Measurements from ENCODE around the gene CSAG1.
"Not testable (repeated sequence)": the region's sequence is repeated elsewhere in the genome, so short reads cannot be mapped to it uniquely, and the experiment has no call there.

CSAG1 gene, protein sequence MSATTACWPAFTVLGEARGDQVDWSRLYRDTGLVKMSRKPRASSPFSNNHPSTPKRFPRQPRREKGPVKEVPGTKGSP

DNA sequence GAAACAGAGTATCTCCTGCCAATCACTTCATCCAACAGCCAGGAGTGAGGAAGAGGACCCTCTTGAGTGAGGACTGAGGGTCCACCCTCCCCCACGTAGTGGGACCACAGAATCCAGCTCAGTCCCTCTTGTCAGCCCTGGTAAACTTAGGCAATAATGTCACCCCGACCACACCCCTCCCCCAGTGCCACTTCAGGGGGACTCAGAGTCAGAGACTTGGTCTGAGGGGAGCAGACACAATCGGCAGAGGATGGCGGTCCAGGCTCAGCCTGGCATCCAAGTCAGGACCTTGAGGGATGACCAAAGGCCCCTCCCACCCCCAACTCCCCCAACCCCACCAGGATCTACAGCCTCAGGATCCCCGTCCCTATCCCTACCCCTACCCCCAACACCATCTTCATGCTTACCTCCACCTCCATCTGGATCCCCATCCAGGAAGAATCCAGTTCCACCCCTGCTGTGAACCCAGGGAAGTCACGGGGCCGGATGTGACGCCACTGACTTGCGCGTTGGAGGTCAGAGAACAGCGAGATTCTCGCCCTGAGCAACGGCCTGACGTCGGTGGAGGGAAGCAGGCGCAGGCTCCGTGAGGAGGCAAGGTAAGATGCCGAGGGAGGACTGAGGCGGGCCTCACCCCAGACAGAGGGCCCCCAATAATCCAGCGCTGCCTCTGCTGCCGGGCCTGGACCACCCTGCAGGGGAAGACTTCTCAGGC, at the start of gene CSAG1, which contains the start of gene MAGEA12:
CSAG1 (minus strand) TSS at position 461 of the 715 bp plus-strand sequence. CDS start 1,261 bp downstream, outside the sequence.
MAGEA12 (plus strand) TSS at position 497 of the 715 bp plus-strand sequence. CDS start 2,405 bp downstream, outside the sequence.
- TF ChIP-seq, protein P1, sequence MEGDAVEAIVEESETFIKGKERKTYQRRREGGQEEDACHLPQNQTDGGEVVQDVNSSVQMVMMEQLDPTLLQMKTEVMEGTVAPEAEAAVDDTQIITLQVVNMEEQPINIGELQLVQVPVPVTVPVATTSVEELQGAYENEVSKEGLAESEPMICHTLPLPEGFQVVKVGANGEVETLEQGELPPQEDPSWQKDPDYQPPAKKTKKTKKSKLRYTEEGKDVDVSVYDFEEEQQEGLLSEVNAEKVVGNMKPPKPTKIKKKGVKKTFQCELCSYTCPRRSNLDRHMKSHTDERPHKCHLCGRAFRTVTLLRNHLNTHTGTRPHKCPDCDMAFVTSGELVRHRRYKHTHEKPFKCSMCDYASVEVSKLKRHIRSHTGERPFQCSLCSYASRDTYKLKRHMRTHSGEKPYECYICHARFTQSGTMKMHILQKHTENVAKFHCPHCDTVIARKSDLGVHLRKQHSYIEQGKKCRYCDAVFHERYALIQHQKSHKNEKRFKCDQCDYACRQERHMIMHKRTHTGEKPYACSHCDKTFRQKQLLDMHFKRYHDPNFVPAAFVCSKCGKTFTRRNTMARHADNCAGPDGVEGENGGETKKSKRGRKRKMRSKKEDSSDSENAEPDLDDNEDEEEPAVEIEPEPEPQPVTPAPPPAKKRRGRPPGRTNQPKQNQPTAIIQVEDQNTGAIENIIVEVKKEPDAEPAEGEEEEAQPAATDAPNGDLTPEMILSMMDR (IDR thresholded peaks at IDR 0.05; ENCODE audit: extremely low read depth, insufficient read depth, missing control alignments), result no peak
- no peak for DNase-seq (ENCODE audit: low spot score)
- in situ Hi-C loops (cut with MboI; ENCODE audit: low pct_unique_long_range_greater_than_20kb, low sequenced_read_pairs, unreplicated experiment), result no loop called here

DNA sequence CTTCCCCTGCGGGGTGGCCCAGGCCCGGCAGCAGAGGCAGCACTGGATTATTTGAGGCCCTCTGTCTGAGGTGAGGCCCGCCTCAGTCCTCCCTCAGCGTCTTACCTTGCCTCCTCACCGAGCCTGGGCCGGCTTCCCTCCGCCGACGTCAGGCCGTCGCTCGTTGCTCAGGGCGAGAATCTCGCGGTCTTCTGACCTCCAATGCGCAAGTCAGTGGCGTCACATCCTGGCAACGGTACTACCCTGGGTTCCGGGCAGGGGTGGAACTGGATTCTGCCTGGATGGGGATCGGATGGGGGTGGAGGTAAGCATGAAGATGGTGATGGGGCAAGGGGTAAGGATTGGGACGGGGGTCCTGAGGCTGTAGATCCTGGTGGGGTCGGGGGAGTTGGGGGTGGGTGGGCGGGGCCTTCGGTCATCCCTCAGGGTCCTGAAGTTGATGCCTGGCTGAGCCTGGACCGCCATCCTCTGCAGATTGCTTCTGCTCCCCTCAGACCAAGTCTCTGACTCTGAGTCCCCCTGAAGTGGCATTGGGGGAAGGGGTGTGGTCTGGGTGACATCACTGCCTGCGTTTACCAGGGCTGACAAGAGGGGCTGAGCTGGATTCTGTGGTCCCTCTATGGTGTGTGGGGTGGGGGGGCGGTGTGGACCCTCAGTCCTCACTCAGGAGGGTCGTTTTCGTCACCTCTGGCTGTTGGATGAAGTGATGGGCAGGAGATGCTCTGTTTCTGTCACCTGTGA, 36.2 kb upstream of the CSAG1 start, which contains the start of gene MAGEA6:
MAGEA6 (minus strand) TSS at position 141 of the 741 bp plus-strand sequence. CDS start 2,039 bp downstream, outside the sequence.
- in situ Hi-C loops (cut with MboI; ENCODE audit: low pct_unique_long_range_greater_than_20kb, low sequenced_read_pairs, unreplicated experiment); DNase-seq (ENCODE audit: low spot score): not testable (repeated sequence)

DNA sequence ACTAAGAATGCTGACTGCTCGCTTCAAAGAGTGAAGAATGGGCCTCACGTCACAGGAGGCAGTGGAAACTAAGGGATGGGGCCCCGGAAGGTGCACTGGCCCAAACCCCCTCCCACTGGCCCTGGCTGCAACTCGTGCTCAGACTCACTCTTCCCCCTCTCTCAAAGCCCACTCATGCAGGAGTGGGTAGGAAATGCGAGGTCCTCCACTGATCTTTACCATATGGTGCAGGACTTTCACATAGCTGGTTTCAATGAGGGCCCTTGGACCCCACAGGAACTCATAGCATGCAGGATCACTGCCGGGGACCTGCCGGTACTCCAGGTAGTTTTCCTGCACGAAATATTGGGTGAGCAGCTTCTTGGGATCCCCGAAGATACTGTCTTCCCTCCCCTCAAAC, 33.0 kb upstream of the CSAG1 start:
- in situ Hi-C loops (cut with MboI; ENCODE audit: low pct_unique_long_range_greater_than_20kb, low sequenced_read_pairs, unreplicated experiment); DNase-seq (ENCODE audit: low spot score): not testable (repeated sequence)

DNA sequence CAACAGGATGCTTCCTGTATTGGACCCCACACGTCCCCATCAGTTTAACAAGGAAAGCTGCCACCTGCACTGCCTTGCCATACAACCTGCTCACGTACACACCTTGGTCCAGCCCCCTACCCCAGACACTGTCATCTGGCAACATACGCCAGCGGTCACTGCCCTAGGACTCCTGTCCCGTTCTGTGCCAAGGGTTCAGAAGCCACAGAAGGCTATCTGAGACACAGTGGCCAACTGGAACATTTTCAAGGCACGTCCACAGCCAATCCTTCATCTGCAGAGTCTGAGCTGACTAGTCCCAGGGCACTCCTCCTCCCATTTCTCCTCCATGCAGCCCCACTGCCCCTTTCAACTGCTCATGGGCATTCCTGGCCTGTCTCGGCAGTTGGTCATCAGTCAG, 28.1 kb upstream of the CSAG1 start:
- DNase-seq (ENCODE audit: low spot score); in situ Hi-C loops (cut with MboI; ENCODE audit: low pct_unique_long_range_greater_than_20kb, low sequenced_read_pairs, unreplicated experiment): not testable (repeated sequence)

DNA sequence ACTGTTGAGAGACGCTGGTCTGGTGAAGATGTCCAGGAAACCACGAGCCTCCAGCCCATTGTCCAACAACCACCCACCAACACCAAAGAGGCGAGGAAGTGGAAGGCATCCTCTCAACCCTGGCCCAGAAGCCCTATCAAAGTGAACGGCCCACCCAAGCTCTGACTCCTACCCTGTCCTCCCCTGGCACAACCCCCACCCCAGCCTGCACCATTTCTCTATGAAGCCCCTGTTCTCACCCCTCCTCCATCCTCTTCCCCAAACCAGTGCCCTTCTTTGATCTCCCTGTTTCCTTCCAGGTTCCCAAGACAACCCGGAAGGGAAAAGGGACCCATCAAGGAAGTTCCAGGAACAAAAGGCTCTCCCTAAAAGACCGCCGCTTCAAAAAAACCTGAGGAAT, 26.0 kb upstream of the CSAG1 start:
- in situ Hi-C loops (cut with MboI; ENCODE audit: low pct_unique_long_range_greater_than_20kb, low sequenced_read_pairs, unreplicated experiment); DNase-seq (ENCODE audit: low spot score): not testable (repeated sequence)

DNA sequence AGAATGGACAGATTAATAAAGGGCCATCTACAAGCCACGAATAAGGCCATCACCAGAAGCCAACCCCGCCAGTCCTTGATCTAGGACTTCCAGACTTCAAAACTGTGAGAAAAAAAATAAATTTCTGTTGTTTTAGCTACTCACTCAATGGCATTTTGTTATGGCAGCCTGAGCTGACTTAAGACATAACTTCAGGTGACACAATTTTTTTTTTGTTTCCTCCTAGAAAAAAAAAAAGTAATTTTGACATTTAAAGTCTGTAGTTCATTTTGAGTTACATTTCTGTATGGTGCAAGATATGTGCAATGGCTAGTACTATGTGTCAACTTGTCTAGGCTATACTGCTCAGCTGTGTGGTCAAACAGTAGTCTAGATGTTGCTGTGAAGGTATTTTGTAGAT, 25.4 kb upstream of the CSAG1 start, which contains the start of gene CSAG3:
CSAG3 (plus strand) TSS at position 301 of the 400 bp plus-strand sequence.
- DNase-seq (ENCODE audit: low spot score); in situ Hi-C loops (cut with MboI; ENCODE audit: low pct_unique_long_range_greater_than_20kb, low sequenced_read_pairs, unreplicated experiment): not testable (repeated sequence)

DNA sequence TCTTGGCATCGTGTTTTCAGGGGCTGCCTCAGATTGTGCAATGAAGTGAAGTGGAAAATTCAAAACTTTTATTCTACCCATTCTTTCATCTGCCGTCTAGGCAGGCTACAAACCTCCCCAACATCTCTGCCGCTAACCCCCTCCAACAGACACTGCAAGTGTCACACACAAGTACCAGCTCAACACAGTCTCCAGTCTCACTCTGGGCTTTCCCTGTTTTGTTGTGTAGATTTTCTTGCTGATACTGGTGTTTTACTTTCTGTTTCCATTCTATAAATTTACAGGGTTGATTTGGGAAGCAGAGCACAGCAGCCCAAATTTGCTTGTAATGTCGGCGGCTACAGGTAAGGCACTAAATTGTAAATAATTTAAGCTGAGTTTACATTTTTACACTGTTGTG, 21.4 kb upstream of the CSAG1 start:
- in situ Hi-C loops (cut with MboI; ENCODE audit: low pct_unique_long_range_greater_than_20kb, low sequenced_read_pairs, unreplicated experiment); DNase-seq (ENCODE audit: low spot score): not testable (repeated sequence)

DNA sequence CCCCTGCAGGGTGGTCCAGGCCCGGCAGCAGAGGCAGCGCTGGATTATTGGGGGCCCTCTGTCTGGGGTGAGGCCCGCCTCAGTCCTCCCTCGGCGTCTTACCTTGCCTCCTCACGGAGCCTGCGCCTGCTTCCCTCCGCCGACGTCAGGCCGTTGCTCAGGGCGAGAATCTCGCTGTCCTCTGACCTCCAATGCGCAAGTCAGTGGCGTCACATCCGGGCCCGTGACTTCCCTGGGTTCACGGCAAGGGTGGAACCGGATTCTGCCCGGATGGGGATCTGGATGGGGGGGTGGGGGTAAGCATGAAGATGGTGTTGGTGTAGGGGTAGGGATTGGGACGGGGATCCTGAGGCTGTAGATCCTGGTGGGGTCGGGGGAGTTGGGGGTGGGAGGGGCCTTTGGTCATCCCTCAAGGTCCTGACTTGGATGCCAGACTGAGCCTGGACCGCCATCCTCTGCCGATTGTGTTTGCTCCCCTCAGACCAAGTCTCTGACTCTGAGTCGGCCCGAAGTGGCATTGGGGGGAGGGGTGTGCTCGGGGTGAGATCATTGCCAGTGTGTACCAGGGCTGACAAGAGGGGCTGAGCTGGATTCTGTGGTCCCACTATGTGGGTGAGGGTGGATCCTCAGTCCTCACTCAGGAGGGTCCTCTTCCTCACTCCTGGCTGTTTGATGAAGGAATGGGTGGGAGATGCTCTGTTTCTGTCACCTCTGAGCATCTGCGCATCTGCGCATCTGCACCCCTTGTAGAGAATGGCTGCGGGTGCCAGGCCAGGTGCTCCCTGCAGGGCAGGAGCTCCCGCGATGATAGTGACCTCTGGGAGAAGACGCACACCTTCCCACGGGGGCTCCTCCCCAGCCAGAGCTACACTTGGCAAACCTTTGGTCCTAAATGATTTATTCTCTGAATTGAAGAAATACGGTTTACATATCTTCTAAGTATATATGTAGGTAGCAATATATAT, 20.4 kb upstream of the CSAG1 start, which contains the start of gene MAGEA2:
MAGEA2 (minus strand) TSS at position 157 of the 965 bp plus-strand sequence. CDS start 2,479 bp downstream, outside the sequence.
- DNase-seq (ENCODE audit: low spot score); in situ Hi-C loops (cut with MboI; ENCODE audit: low pct_unique_long_range_greater_than_20kb, low sequenced_read_pairs, unreplicated experiment): not testable (repeated sequence)

DNA sequence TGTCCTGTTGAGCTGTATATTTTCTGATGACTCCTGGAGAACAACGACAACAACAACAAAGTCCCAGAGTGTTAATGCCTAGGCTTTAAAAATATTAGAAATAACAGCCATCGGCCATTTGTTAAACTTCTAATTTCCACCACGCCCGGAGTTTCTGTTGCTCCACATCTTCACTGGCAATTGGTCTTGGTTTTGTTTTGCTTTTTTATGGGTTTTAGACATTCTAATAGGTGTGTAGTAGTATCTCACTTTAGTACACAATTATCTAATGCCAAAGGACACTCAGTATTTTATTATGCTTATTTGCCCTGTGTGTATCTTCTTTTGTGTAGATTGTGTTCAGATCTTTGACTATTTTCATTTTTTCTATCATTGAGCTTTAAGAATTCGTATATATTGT, 5.0 kb upstream of the CSAG1 start:
- in situ Hi-C loops (cut with MboI; ENCODE audit: low pct_unique_long_range_greater_than_20kb, low sequenced_read_pairs, unreplicated experiment), result no loop called here

DNA sequence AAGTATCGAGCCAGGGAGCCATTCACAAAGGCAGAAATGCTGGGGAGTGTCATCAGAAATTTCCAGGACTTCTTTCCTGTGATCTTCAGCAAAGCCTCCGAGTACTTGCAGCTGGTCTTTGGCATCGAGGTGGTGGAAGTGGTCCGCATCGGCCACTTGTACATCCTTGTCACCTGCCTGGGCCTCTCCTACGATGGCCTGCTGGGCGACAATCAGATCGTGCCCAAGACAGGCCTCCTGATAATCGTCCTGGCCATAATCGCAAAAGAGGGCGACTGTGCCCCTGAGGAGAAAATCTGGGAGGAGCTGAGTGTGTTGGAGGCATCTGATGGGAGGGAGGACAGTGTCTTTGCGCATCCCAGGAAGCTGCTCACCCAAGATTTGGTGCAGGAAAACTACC, 3.0 kb upstream of the CSAG1 start:
- in situ Hi-C loops (cut with MboI; ENCODE audit: low pct_unique_long_range_greater_than_20kb, low sequenced_read_pairs, unreplicated experiment); DNase-seq (ENCODE audit: low spot score): not testable (repeated sequence)

More for the DNA sequence above, 5.0 kb upstream of the CSAG1 start:
- TF ChIP-seq, protein P1 (IDR thresholded peaks at IDR 0.05; ENCODE audit: extremely low read depth, insufficient read depth, missing control alignments), result no peak
- no peak for DNase-seq (ENCODE audit: low spot score)

Measured in GM13977 (cell line).